Stimulated activated naive CD8-positive, alpha-beta T cell treated with anti-CD3 and anti-CD28 coated beads, Interleukin-15, Interleukin-2, amounts not matched to agents 100 U/mL and 50 U/mL, for 24 hours (primary cell): ENCODE measurements around the gene TRIM24.
"Not testable (repeated sequence)": the region's sequence is repeated elsewhere in the genome, so short reads cannot be mapped to it uniquely, and the experiment has no call there.

Experiments
- ATAC-seq: fragments of 150-1000 bp; cut with Tn5 transposase; one replicate; pipeline ENCODE4 v1.10.0; 2021
- DNase-seq: peaks from one replicate; pipeline ENCODE4 v3.0.0; 2021

TRIM24 gene

GRCh38 chr7:138460176-138460648 is at the start of gene TRIM24:
TRIM24 (plus strand) TSS chr7:138460259; CDS start chr7:138460549, 290 bp downstream.
- DNase-seq (no peak), ATAC-seq (peak; percentile 88)

GRCh38 chr7:138412077-138412476 is 48.0 kb upstream of the TRIM24 start:
- not testable (repeated sequence) for DNase-seq, ATAC-seq

- DNase-seq, ATAC-seq: not testable (repeated sequence)
These were observed 47.1 kb upstream of the TRIM24 start for GRCh38 chr7:138412921-138413320.

GRCh38 chr7:138417078-138417700 is 42.9 kb upstream of the TRIM24 start:
- no peak for ATAC-seq
- DNase-seq = no peak

GRCh38 chr7:138417764-138418163 is 42.3 kb upstream of the TRIM24 start:
- ATAC-seq (no peak), DNase-seq (no peak)

- DNase-seq, ATAC-seq: not testable (repeated sequence)
These were observed 41.7 kb upstream of the TRIM24 start for GRCh38 chr7:138418403-138418802.

GRCh38 chr7:138425026-138425425 is 35.0 kb upstream of the TRIM24 start:
- no peak for DNase-seq
- no peak for ATAC-seq

GRCh38 chr7:138429577-138430250 is 30.3 kb upstream of the TRIM24 start:
- ATAC-seq (no peak), DNase-seq (no peak)

GRCh38 chr7:138431517-138431916 is 28.5 kb upstream of the TRIM24 start:
- DNase-seq (no peak), ATAC-seq (no peak)

GRCh38 chr7:138433583-138434443 is 26.2 kb upstream of the TRIM24 start:
- DNase-seq (no peak), ATAC-seq (no peak)

- ATAC-seq (no peak), DNase-seq (no peak)
These were observed 25.5 kb upstream of the TRIM24 start for GRCh38 chr7:138434597-138435019.

GRCh38 chr7:138435231-138435919 is 24.7 kb upstream of the TRIM24 start:
- no peak for ATAC-seq

GRCh38 chr7:138436388-138436787 is 23.7 kb upstream of the TRIM24 start:
- DNase-seq = no peak
- no peak for ATAC-seq

More at GRCh38 chr7:138435231-138435919, 24.7 kb upstream of the TRIM24 start:
- DNase-seq = no peak

GRCh38 chr7:138440460-138440859 is 19.6 kb upstream of the TRIM24 start:
- DNase-seq (no peak), ATAC-seq (no peak)

- DNase-seq (no peak), ATAC-seq (no peak)
These were observed 17.2 kb upstream of the TRIM24 start for GRCh38 chr7:138442822-138443221.

- DNase-seq (peak; percentile 55), ATAC-seq (no peak)
These were observed 10.5 kb upstream of the TRIM24 start for GRCh38 chr7:138449580-138449979.

- ATAC-seq = no peak
- DNase-seq = no peak
These were observed 4.5 kb upstream of the TRIM24 start for GRCh38 chr7:138455609-138456008.

- DNase-seq = no peak
- no peak for ATAC-seq
These were observed 3.8 kb upstream of the TRIM24 start for GRCh38 chr7:138456220-138456619.

- no peak for ATAC-seq
These were observed 1.3 kb upstream of the TRIM24 start for GRCh38 chr7:138458576-138459412.

GRCh38 chr7:138459413-138460175 is 465 bp upstream of the TRIM24 start:
- ATAC-seq (peak; percentile 91), DNase-seq (peak; percentile 97)

More at GRCh38 chr7:138458576-138459412, 1.3 kb upstream of the TRIM24 start:
- DNase-seq = no peak
